GM12878 (cell line): ENCODE data around the gene DRD2. TPM values are rescaled to one million over a fixed set of nuclear protein-coding genes. Genes with fewer than 3 reads are reported as not detected.

Source experiments
- ATAC-seq: fragments of 200-7000 bp; cut with Tn5 transposase; 3 replicates; pipeline ENCODE4 v1.9.1; 2020; ENCODE audit warnings: mild to moderate bottlenecking, moderate library complexity
- BruUV-seq: library from RNA; stranded (reverse); fragments of 400-500 nt; replicated peaks from 2 replicates; lab custom pipeline; 2021; lab: Mats Ljungman, UMichigan
- CTCF ChIA-PET: fragments of 300-600 bp; sonication (Branson Sonifier 250); formaldehyde crosslinking; extraction: SDS; loops from one replicate; lab custom pipeline; 2021; ENCODE audit warnings: inconsistent platforms; lab: Yijun Ruan, JAX
- POLR2A ChIA-PET: fragments of 350-600 bp; formaldehyde crosslinking; extraction: SDS; loops from one replicate; lab custom pipeline; 2021; ENCODE audit warnings: inconsistent platforms; lab: Charles Lee
- RAD21 ChIA-PET: fragments of 300-600 bp; sonication (Branson Sonifier 250); formaldehyde crosslinking; loops from one replicate; lab custom pipeline; 2023; ENCODE audit warnings: antibody characterized with exemption; ENCODE audit not compliant: unreplicated experiment; lab: Charles Lee
- SMC1A ChIA-PET: fragments of 300-600 bp; sonication (Branson Sonifier 250); formaldehyde crosslinking; loops from one replicate; lab custom pipeline; 2023; ENCODE audit not compliant: unreplicated experiment, uncharacterized antibody; lab: Charles Lee
- DNase-seq: peaks from one replicate; pipeline ENCODE4 v3.0.0-alpha.2; 2011; ENCODE audit warnings: low read depth, low spot score
- FAIRE-seq: peaks from 3 replicates; lab custom pipeline; 2011; peaks lifted over from hg19 to GRCh38; lab: Jason Lieb, UNC
- H2AFZ ChIP-seq: 2 replicates; pipeline ENCODE4 v1.6.0; 2011; ENCODE audit warnings: low read depth, low read length, control low read depth; ENCODE audit not compliant: control insufficient read depth
- H3K27ac ChIP-seq: 2 replicates; pipeline ENCODE4 v1.5.1; 2011; ENCODE audit warnings: control low read depth; ENCODE audit not compliant: control insufficient read depth, insufficient read depth
- H3K27me3 ChIP-seq, 2 experiments: replicated peaks in 1 of 2; 2 replicates each; pipeline versions ENCODE4 v1.6.0 to v1.6.1; 2011; ENCODE audit warnings: low read length in 1 of 2; ENCODE audit not compliant: control insufficient read depth in 2 of 2, insufficient read depth in 2 of 2
- H3K36me3 ChIP-seq, 2 experiments: 2 replicates each; pipeline ENCODE4 v1.5.1; 2011; ENCODE audit warnings: low read length in 1 of 2; ENCODE audit not compliant: control insufficient read depth in 2 of 2, insufficient read depth in 2 of 2
- H3K4me1 ChIP-seq: 2 replicates; pipeline ENCODE4 v1.6.1; 2011; ENCODE audit warnings: mild to moderate bottlenecking, low read length, moderate library complexity, mixed read lengths; ENCODE audit not compliant: control insufficient read depth, insufficient read depth
- H3K4me2 ChIP-seq: 2 replicates; pipeline ENCODE4 v1.6.0; 2011; ENCODE audit warnings: control low read depth; ENCODE audit not compliant: control insufficient read depth, insufficient read depth
- H3K4me3 ChIP-seq: fragments of 200-600 bp; sonication (generic); 2 replicates; pipeline ENCODE4 v1.5.1; 2016
- H3K79me2 ChIP-seq: 2 replicates; pipeline ENCODE4 v1.6.0; 2011; ENCODE audit warnings: low read length; ENCODE audit not compliant: control insufficient read depth, insufficient read depth
- H3K9ac ChIP-seq: 2 replicates; pipeline ENCODE4 v1.8.0; 2011; ENCODE audit warnings: low read length, control low read depth, mixed read lengths; ENCODE audit not compliant: control insufficient read depth, insufficient read depth
- H3K9me3 ChIP-seq: replicated peaks from 3 replicates; pipeline ENCODE4 v1.5.1; 2011; ENCODE audit warnings: mild to moderate bottlenecking, low read length; ENCODE audit not compliant: control insufficient read depth, insufficient read depth
- H4K20me1 ChIP-seq: 2 replicates; pipeline ENCODE4 v1.6.0; 2011; ENCODE audit not compliant: control insufficient read depth, insufficient read depth
- BCL3 ChIP-seq: IDR thresholded peaks from 2 replicates; pipeline ENCODE4 v1.6.1; 2011; ENCODE audit warnings: borderline replicate concordance, low read depth, mild to moderate bottlenecking, moderate library complexity, low read length; ENCODE audit not compliant: insufficient read depth, poor library complexity, severe bottlenecking
- BMI1 ChIP-seq: fragments of 450-650 bp; IDR thresholded peaks from 2 replicates; pipeline ENCODE4 v1.6.1; 2016; ENCODE audit warnings: mild to moderate bottlenecking, moderate library complexity, borderline replicate concordance
- ELK1 ChIP-seq: IDR thresholded peaks from 2 replicates; pipeline ENCODE4 v1.6.1; 2012; ENCODE audit warnings: low read depth, low read length, improper control_type of control experiment
- ESRRA ChIP-seq: IDR thresholded peaks from 2 replicates; pipeline ENCODE4 v1.6.1; 2012; ENCODE audit warnings: mild to moderate bottlenecking, low read length, improper control_type of control experiment
- EZH2 ChIP-seq: IDR thresholded peaks from 2 replicates; pipeline ENCODE4 v1.6.1; 2012; ENCODE audit warnings: low read depth, mild to moderate bottlenecking, control low read depth, inconsistent platforms, low read length, borderline replicate concordance; ENCODE audit not compliant: control insufficient read depth
- IKZF1 ChIP-seq: fragments of 450-650 bp; conservative IDR thresholded peaks from 2 replicates; pipeline ENCODE4 v1.6.1; 2017; ENCODE audit warnings: antibody characterized with exemption, mild to moderate bottlenecking
- KDM1A ChIP-seq: fragments of 200-600 bp; sonication (generic); IDR thresholded peaks from 2 replicates; pipeline ENCODE4 v1.6.1; 2016; ENCODE audit warnings: borderline replicate concordance
- MTA3 ChIP-seq: IDR thresholded peaks from 2 replicates; pipeline ENCODE4 v1.6.1; 2012; ENCODE audit warnings: low read length, inconsistent platforms, borderline replicate concordance
- MXI1 ChIP-seq: fragments of 150-350 bp; IDR thresholded peaks from 2 replicates; pipeline ENCODE4 v1.6.1; 2011; ENCODE audit warnings: low read depth, mild to moderate bottlenecking, inconsistent platforms, low read length, improper control_type of control experiment
- NFXL1 ChIP-seq: fragments of 450-650 bp; IDR thresholded peaks from 2 replicates; pipeline ENCODE4 v1.6.1; 2017; ENCODE audit warnings: antibody characterized with exemption, mild to moderate bottlenecking, borderline replicate concordance
- NR2F1 ChIP-seq: fragments of 450-650 bp; conservative IDR thresholded peaks from 2 replicates; pipeline ENCODE4 v1.6.1; 2017; ENCODE audit warnings: mild to moderate bottlenecking
- RB1 ChIP-seq: fragments of 450-650 bp; formaldehyde crosslinking; IDR thresholded peaks from 2 replicates; pipeline ENCODE4 v1.6.1; 2017; ENCODE audit warnings: mild to moderate bottlenecking, borderline replicate concordance
- TCF12 ChIP-seq: IDR thresholded peaks from 2 replicates; pipeline ENCODE4 v1.6.1; 2011; ENCODE audit warnings: low read depth, mild to moderate bottlenecking, low read length
- ZNF592 ChIP-seq: fragments of 450-650 bp; IDR thresholded peaks from 2 replicates; pipeline ENCODE4 v1.6.1; 2017; ENCODE audit warnings: mild to moderate bottlenecking, moderate library complexity
- WGBS: methylation state at CpG from one replicate; pipeline ENCODE4 v1.1.6; 2016; ENCODE audit warnings: low lambda C conversion rate; ENCODE audit not compliant: insufficient replicate concordance, insufficient coverage; ENCODE audit errors: missing lambda C conversion rate; 5-methylcytosine and 5-hydroxymethylcytosine counted together
- in situ Hi-C: fragments of 300-500 bp; cut with MboI; formaldehyde crosslinking; loops from 9 replicates; pipeline ENCODE4 v1.14.3; 2018; ENCODE audit warnings: mixed read lengths
- intact Hi-C: fragments of 100-400 bp; cut with micrococcal nuclease; formaldehyde crosslinking; loops from one replicate; pipeline ENCODE4 v1.14.2; 2022; ENCODE audit not compliant: unreplicated experiment
- polyA plus RNA-seq, 11 experiments: library from polyadenylated mRNA; depleted of rRNA in 4 of 11; unstranded in 6 of 11; stranded (reverse) in 5 of 11; fragments of >200 nt; fragmentation: Nextera tagmentation in 4 of 11; fragmentation: Illumina TruSeq in 1 of 11; extraction: Ambion mirVana in 4 of 11; extraction: Trizol in 1 of 11; gene quantifications; 1 replicate in 1 of 11; 2 replicates in 10 of 11; pipeline versions ENCODE4 v1.2.1 to v1.2.3, GENCODE V29; 2011 to 2016; ENCODE audit warnings: inconsistent platforms in 2 of 11, missing spikeins in 2 of 11, low read depth in 1 of 11
- total RNA-seq, 4 experiments: library from RNA; depleted of rRNA in 3 of 4; stranded (reverse); fragments of >200 nt in 3 of 4; fragmentation: Illumina TruSeq in 1 of 4; extraction: Trizol in 1 of 4; gene quantifications; 2 replicates each; pipeline versions ENCODE4 v1.2.1 to v1.2.3, GENCODE V29; 2013 to 2021

DRD2 gene
- total and polyA plus RNA-seq, 10 of the 15 experiments (the other 5 are each of a cell fraction or from before 2014, with no cell fraction given), result not detected

- TF ChIP-seq KDM1A, result no peak
- TF ChIP-seq, all 136 proteins: peak for 0
These were observed 44.9 kb upstream of the DRD2 start (continued) for GRCh38 chr11:113519989-113520613.

- Histone ChIP-seq H3K9me3 (no peaks in the 10 kb centered on the region), H2AFZ (no peak overlapping the region), H3K27me3 (no peaks in the 10 kb centered on the region; a peak in 3 of 4 replicates), H3K36me3 (no peaks in the 10 kb centered on the region)
- CTCF ChIA-PET, result no interaction called here
- no TSS peak for BruUV-seq
- TF ChIP-seq RB1, result no peak
- no peak for TF ChIP-seq MXI1
- TF ChIP-seq BMI1, result no peak
- no peak for TF ChIP-seq EZH2
- no peak for TF ChIP-seq ESRRA
- TF ChIP-seq NFXL1, result no peak
- TF ChIP-seq ELK1, result no peak
- no peak for TF ChIP-seq MTA3
- no peak for TF ChIP-seq NR2F1
- TF ChIP-seq BCL3, result no peak
- TF ChIP-seq IKZF1, result no peak
- TF ChIP-seq ZNF592, result no peak
- no peak for TF ChIP-seq TCF12
- TF ChIP-seq, all 136 proteins: peak for 0
- DNase-seq (no peak), ATAC-seq (no peak), FAIRE-seq (no peak)
- Histone ChIP-seq H3K4me1 (no peaks in the 10 kb centered on the region), H3K27ac (no peak overlapping the region), H3K4me3 (no peak overlapping the region), H3K79me2 (no peaks in the 10 kb centered on the region), H3K9ac (no peak overlapping the region), H4K20me1 (no peaks in the 10 kb centered on the region), H3K4me2 (no peak overlapping the region)
- intact Hi-C loops (no loop called here), in situ Hi-C loops (no loop called here)
- ChIA-PET POLR2A (interaction anchor here (0.6 kb wide), 1 partner anchor 1470 kb away, joined by 3 read pairs; no protein-coding TSS in a partner anchor), SMC1A (interaction anchor here (1.3 kb wide), 1 partner anchor 12 kb away, joined by 4 read pairs; no protein-coding TSS in a partner anchor), RAD21 (no interaction called here)
- 37% methylated on average over 5 of the region's 5 CpGs for WGBS
These were observed 43.7 kb upstream of the DRD2 start for GRCh38 chr11:113518716-113519495.
